K562 (cell line): ENCODE results near the gene TP53BP1. TPM values are rescaled to one million over a fixed set of nuclear protein-coding genes. Genes with fewer than 3 reads are reported as not detected.

ENCODE experiments used
- ATAC-seq: fragments of 200-7000 bp; cut with Tn5 transposase; 3 replicates; pipeline ENCODE4 v1.9.1; 2020; ENCODE audit warnings: moderate library complexity
- BruUV-seq: library from RNA; stranded (reverse); fragments of 400-500 nt; replicated peaks from 2 replicates; lab custom pipeline; 2021; lab: Mats Ljungman, UMichigan
- CTCF ChIA-PET: fragments of 300-600 bp; formaldehyde crosslinking; extraction: SDS; loops from one replicate; lab custom pipeline; 2021; ENCODE audit warnings: low intra/inter-chr PET ratio; lab: Yijun Ruan, JAX
- POLR2A ChIA-PET: fragments of 300-600, 350-650 bp; sonication (Branson Sonifier 250); formaldehyde crosslinking; extraction: SDS; loops from one replicate; lab custom pipeline; 2021; ENCODE audit warnings: antibody characterized with exemption, inconsistent platforms; lab: Yijun Ruan, JAX
- DNase-seq, 4 experiments: peaks; one replicate each; pipeline versions ENCODE4 v3.0.0 to v3.0.0-alpha.2; 2011 to 2018; ENCODE audit warnings: low spot score in 3 of 4, mixed read lengths in 3 of 4; ENCODE audit errors: extremely low read depth in 1 of 4
- FAIRE-seq: peaks from 2 replicates; lab custom pipeline; 2011; peaks lifted over from hg19 to GRCh38; lab: Jason Lieb, UNC
- H2AFZ ChIP-seq: 2 replicates; pipeline ENCODE4 v1.6.0; 2011; ENCODE audit warnings: low read depth, low read length, control low read depth, inconsistent platforms
- H3K27ac ChIP-seq: fragments of 200-600 bp; 3 replicates; pipeline ENCODE4 v1.8.0; 2011; ENCODE audit warnings: low read depth, mild to moderate bottlenecking, control low read depth, inconsistent platforms, low read length, moderate library complexity, mixed read lengths; ENCODE audit errors: extremely low read depth
- H3K27me3 ChIP-seq, 2 experiments: fragments of 300-600 bp in 1 of 2; 2 replicates in 1 of 2; 3 replicates in 1 of 2; pipeline versions ENCODE4 v1.6.0 to v1.8.0; 2011; ENCODE audit warnings: inconsistent platforms in 2 of 2, low read length in 2 of 2, mild to moderate bottlenecking in 1 of 2, mixed read lengths in 1 of 2, moderate library complexity in 1 of 2; ENCODE audit not compliant: control insufficient read depth in 2 of 2, insufficient read depth in 2 of 2
- H3K36me3 ChIP-seq: fragments of 300-600 bp; 3 replicates; pipeline ENCODE4 v1.8.0; 2011; ENCODE audit warnings: mild to moderate bottlenecking, low read length, inconsistent platforms; ENCODE audit not compliant: control insufficient read depth, insufficient read depth
- H3K4me1 ChIP-seq, 2 experiments: fragments of 200-600 bp in 1 of 2; replicated peaks in 1 of 2; 2 replicates in 1 of 2; 3 replicates in 1 of 2; pipeline versions ENCODE4 v1.5.1 to v1.8.0; 2011; ENCODE audit warnings: inconsistent platforms in 2 of 2, low read length in 2 of 2, mild to moderate bottlenecking in 1 of 2, mixed read lengths in 1 of 2, moderate library complexity in 1 of 2; ENCODE audit not compliant: control insufficient read depth in 2 of 2, insufficient read depth in 2 of 2
- H3K4me2 ChIP-seq: 2 replicates; pipeline ENCODE4 v1.6.1; 2011; ENCODE audit warnings: low read length, control low read depth, inconsistent platforms, mixed read lengths; ENCODE audit not compliant: insufficient read depth
- H3K4me3 ChIP-seq: fragments of 200-600 bp; sonication (generic), shearing (Covaris generic); 2 replicates; pipeline ENCODE4 v1.5.1; 2016; ENCODE audit warnings: control low read depth, inconsistent platforms
- H3K79me2 ChIP-seq: fragments of 200-600 bp; 3 replicates; pipeline ENCODE4 v1.8.0; 2011; ENCODE audit warnings: low read length, inconsistent platforms; ENCODE audit not compliant: control insufficient read depth, insufficient read depth
- H3K9ac ChIP-seq, 2 experiments: 2 replicates each; pipeline versions ENCODE4 v1.6.0 to v1.6.1; 2011; ENCODE audit warnings: low read depth in 2 of 2, low read length in 2 of 2, control low read depth in 1 of 2, inconsistent platforms in 1 of 2, mild to moderate bottlenecking in 1 of 2, mixed read lengths in 1 of 2; ENCODE audit not compliant: insufficient read depth in 1 of 2
- H3K9me1 ChIP-seq: one replicate; pipeline ENCODE4 v1.6.0; 2011; ENCODE audit warnings: inconsistent platforms, mild to moderate bottlenecking, low read length, moderate library complexity; ENCODE audit not compliant: control insufficient read depth, insufficient read depth
- H3K9me3 ChIP-seq: replicated peaks from 2 replicates; pipeline ENCODE4 v1.5.1; 2011; ENCODE audit warnings: low read depth, low read length, inconsistent platforms; ENCODE audit not compliant: control insufficient read depth, insufficient read depth
- H4K20me1 ChIP-seq: replicated peaks from 2 replicates; pipeline ENCODE4 v1.6.1; 2011; ENCODE audit warnings: low read length, inconsistent platforms, mixed read lengths; ENCODE audit not compliant: control insufficient read depth, insufficient read depth
- CREBBP ChIP-seq: IDR thresholded peaks from one replicate; pipeline ENCODE4 v1.6.1; 2012; ENCODE audit warnings: low read depth, mild to moderate bottlenecking, control low read depth, inconsistent platforms, low read length
- MEF2A ChIP-seq: IDR thresholded peaks from 2 replicates; pipeline ENCODE4 v1.6.1; 2011; ENCODE audit warnings: low read depth, mild to moderate bottlenecking, low read length, moderate library complexity; ENCODE audit not compliant: control insufficient read depth
- NFIC ChIP-seq: fragments of 450-650 bp; IDR thresholded peaks from 2 replicates; pipeline ENCODE4 v1.6.1; 2017; ENCODE audit warnings: mild to moderate bottlenecking, inconsistent platforms
- SAFB2 ChIP-seq: fragments of 200-400 bp; formaldehyde crosslinking; IDR thresholded peaks from 2 replicates; pipeline ENCODE4 v1.6.1; 2018; ENCODE audit warnings: borderline replicate concordance, low read length, low read depth, moderate library complexity; ENCODE audit not compliant: severe bottlenecking
- SMAD4 ChIP-seq: fragments of 250-450 bp; sonication (Bioruptor Pico); conservative IDR thresholded peaks from 2 replicates; pipeline ENCODE4 v1.8.0; 2021; ENCODE audit warnings: inconsistent platforms, mild to moderate bottlenecking, moderate library complexity
- SRF ChIP-seq, 2 experiments: fragments of 250-450, 450-650 bp in 1 of 2; sonication (Bioruptor Pico) in 1 of 2; sonication (generic) in 1 of 2; formaldehyde crosslinking; IDR thresholded peaks; 2 replicates each; pipeline versions ENCODE4 v1.5.0 to v1.5.1; 2020 to 2022; ENCODE audit warnings: mild to moderate bottlenecking in 1 of 2, missing genetic modification reagents in 1 of 2
- ZZZ3 ChIP-seq: fragments of 450-650 bp; IDR thresholded peaks from 2 replicates; pipeline ENCODE4 v1.6.1; 2016; ENCODE audit warnings: antibody characterized with exemption, mild to moderate bottlenecking, moderate library complexity
- WGBS: fragments of 100-300 bp; shearing (Covaris generic); methylation state at CpG from one replicate; pipeline ENCODE4 v1.1.6; 2016; ENCODE audit warnings: low coverage, mixed read lengths; ENCODE audit not compliant: insufficient coverage; ENCODE audit errors: missing lambda C conversion rate; 5-methylcytosine and 5-hydroxymethylcytosine counted together
- in situ Hi-C: fragments of 300-500 bp; cut with MboI; formaldehyde crosslinking; loops from 4 replicates; pipeline ENCODE4 v1.15.0; 2018; ENCODE audit warnings: inconsistent platforms, mixed read lengths
- intact Hi-C: fragments of 100-400 bp; cut with micrococcal nuclease; formaldehyde crosslinking; loops from 2 replicates; pipeline ENCODE4 v1.14.2; 2022
- polyA plus RNA-seq, 8 experiments: library from polyadenylated mRNA; depleted of rRNA in 4 of 8; stranded (reverse) in 5 of 8; unstranded in 3 of 8; fragments of >200 nt; fragmentation: Nextera tagmentation in 2 of 8; fragmentation: Illumina TruSeq in 1 of 8; extraction: Ambion mirVana in 2 of 8; extraction: Trizol in 1 of 8; gene quantifications; 2 replicates each; pipeline versions ENCODE4 v1.2.1 to v1.2.3, GENCODE V29; 2011 to 2014; ENCODE audit warnings: inconsistent platforms in 1 of 8, missing spikeins in 1 of 8
- total RNA-seq, 7 experiments: library from RNA; depleted of rRNA in 6 of 7; stranded (reverse); fragments of >200 nt in 6 of 7; fragmentation: Illumina TruSeq in 2 of 7; extraction: Trizol in 2 of 7; gene quantifications; 2 replicates each; pipeline versions ENCODE4 v1.2.1 to v1.2.3, GENCODE V29; 2011 to 2021; ENCODE audit warnings: low replicate concordance in 1 of 7

TP53BP1 gene
- total and polyA plus RNA-seq, 9 of the 15 experiments (the other 6 are each of a cell fraction or from before 2014, with no cell fraction given), result 5.7 to 63.3 (median 30.9) TPM

GRCh38 chr15:43538091-43538490 is 45.1 kb upstream of the TP53BP1 start:
- intact Hi-C loops (no loop called here), in situ Hi-C loops (no loop called here)
- Histone ChIP-seq H3K27ac (no peak overlapping the region), H3K9me1 (no peaks in the 10 kb centered on the region), H3K27me3 (no peaks in the 10 kb centered on the region), H2AFZ (no peak overlapping the region), H4K20me1 (no peaks in the 10 kb centered on the region), H3K9ac (no peak overlapping the region), H3K4me1 (no peaks in the 10 kb centered on the region), H3K36me3 (peaks cover 14% of the 10 kb centered on the region; the same call in 1 of the 3 replicates), H3K79me2 (no peaks in the 10 kb centered on the region), H3K4me2 (no peak overlapping the region), H3K4me3 (no peak overlapping the region), H3K9me3 (no peaks in the 10 kb centered on the region)
- TF ChIP-seq CREBBP, result no peak
- TF ChIP-seq NFIC, result no peak
- no peak for TF ChIP-seq SMAD4 (CRISPR knock-in tag)
- TF ChIP-seq ZZZ3, result no peak
- no peak for TF ChIP-seq SRF (CRISPR knock-in tag; IDR thresholded peaks at IDR 0.05)
- TF ChIP-seq MEF2A, result 0 out of 2 replicates have a peak, but pooled peaks have one; percentile 13
- TF ChIP-seq SAFB2, result no peak
- no TSS peak for BruUV-seq
- no peak for FAIRE-seq
- 85% methylated on average over 2 of the region's 2 CpGs for WGBS
- ChIA-PET CTCF (no interaction called here), POLR2A (no interaction called here)
- DNase-seq, result no peak
- ATAC-seq, result no peak
